A673 (cell line): ENCODE results near the gene DCHS2.

Experiments
- EZH2 ChIP-seq: fragments of 200-600 bp; sonication (generic); IDR thresholded peaks from 2 replicates; pipeline ENCODE4 v1.6.1; 2017; ENCODE audit warnings: borderline replicate concordance, low read depth, mild to moderate bottlenecking, mixed read lengths, antibody characterized with exemption, low read length; ENCODE audit not compliant: poor library complexity, severe bottlenecking
- TF ChIP-seq, protein P1 (sequence below): fragments of 300-800, 200-600 bp; sonication (generic); conservative IDR thresholded peaks from 2 replicates; pipeline ENCODE4 v1.5.1; 2017; ENCODE audit warnings: low read depth, mild to moderate bottlenecking, antibody characterized with exemption, low read length, moderate library complexity, mixed read lengths

DNA sequence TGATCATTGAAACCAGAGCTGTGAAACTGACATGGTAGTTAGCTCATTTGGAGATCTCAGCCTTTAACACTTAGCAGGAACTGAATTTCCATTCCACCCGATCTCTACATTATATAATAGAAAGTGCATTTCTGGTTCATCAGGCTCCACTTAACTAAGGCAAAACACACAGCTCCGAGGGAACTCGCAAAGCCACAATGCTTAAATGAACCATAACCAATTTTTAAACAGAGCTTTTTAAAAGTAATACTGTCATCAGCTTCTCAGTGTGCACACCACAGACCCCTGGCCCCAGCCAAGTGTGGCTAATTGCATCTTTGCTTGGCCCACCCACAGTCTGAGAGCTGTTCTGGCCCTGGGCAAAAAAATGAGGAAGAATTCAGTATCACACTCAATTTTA lies 66.1 kb downstream of the DCHS2 start:
- TF ChIP-seq, protein P1, sequence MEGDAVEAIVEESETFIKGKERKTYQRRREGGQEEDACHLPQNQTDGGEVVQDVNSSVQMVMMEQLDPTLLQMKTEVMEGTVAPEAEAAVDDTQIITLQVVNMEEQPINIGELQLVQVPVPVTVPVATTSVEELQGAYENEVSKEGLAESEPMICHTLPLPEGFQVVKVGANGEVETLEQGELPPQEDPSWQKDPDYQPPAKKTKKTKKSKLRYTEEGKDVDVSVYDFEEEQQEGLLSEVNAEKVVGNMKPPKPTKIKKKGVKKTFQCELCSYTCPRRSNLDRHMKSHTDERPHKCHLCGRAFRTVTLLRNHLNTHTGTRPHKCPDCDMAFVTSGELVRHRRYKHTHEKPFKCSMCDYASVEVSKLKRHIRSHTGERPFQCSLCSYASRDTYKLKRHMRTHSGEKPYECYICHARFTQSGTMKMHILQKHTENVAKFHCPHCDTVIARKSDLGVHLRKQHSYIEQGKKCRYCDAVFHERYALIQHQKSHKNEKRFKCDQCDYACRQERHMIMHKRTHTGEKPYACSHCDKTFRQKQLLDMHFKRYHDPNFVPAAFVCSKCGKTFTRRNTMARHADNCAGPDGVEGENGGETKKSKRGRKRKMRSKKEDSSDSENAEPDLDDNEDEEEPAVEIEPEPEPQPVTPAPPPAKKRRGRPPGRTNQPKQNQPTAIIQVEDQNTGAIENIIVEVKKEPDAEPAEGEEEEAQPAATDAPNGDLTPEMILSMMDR, result no peak
- no peak for TF ChIP-seq EZH2
